Trophoblast cell (in vitro differentiated cells and primary cell): Measurements from ENCODE around the gene EBNA1BP2.

ENCODE experiments used
- DNase-seq, 2 donors: peaks; one replicate each; pipeline ENCODE4 v3.0.0-alpha.2; 2016
- H2AFZ ChIP-seq: 2 replicates; pipeline ENCODE4 v1.6.1; 2013; ENCODE audit warnings: low read length, moderate library complexity, mild to moderate bottlenecking; ENCODE audit not compliant: insufficient read depth, poor library complexity
- H2AK5ac ChIP-seq: 2 replicates; pipeline ENCODE4 v1.6.1; 2013; ENCODE audit warnings: mild to moderate bottlenecking, low read length
- H2BK120ac ChIP-seq: 2 replicates; pipeline ENCODE4 v1.6.1; 2013; ENCODE audit warnings: low read length, mild to moderate bottlenecking, moderate library complexity; ENCODE audit not compliant: insufficient read depth, poor library complexity
- H2BK12ac ChIP-seq: 2 replicates; pipeline ENCODE4 v1.6.1; 2013; ENCODE audit warnings: mild to moderate bottlenecking, low read length, moderate library complexity
- H2BK5ac ChIP-seq: 2 replicates; pipeline ENCODE4 v1.6.1; 2013; ENCODE audit warnings: low read length, low read depth, moderate library complexity, mild to moderate bottlenecking; ENCODE audit not compliant: poor library complexity
- H3K14ac ChIP-seq: 2 replicates; pipeline ENCODE4 v1.6.1; 2013; ENCODE audit warnings: mild to moderate bottlenecking, low read length
- H3K18ac ChIP-seq: 2 replicates; pipeline ENCODE4 v1.6.1; 2013; ENCODE audit warnings: mild to moderate bottlenecking, low read length
- H3K23ac ChIP-seq: 2 replicates; pipeline ENCODE4 v1.6.1; 2013; ENCODE audit warnings: low read length
- H3K27ac ChIP-seq: 2 replicates; pipeline ENCODE4 v1.5.1; 2013; ENCODE audit warnings: low read depth, mild to moderate bottlenecking, inconsistent platforms, low read length, moderate library complexity
- H3K27me3 ChIP-seq: 2 replicates; pipeline ENCODE4 v1.6.1; 2013; ENCODE audit warnings: inconsistent platforms, mild to moderate bottlenecking, low read length, moderate library complexity; ENCODE audit not compliant: insufficient read depth
- H3K36me3 ChIP-seq, 2 experiments: 1 replicate in 1 of 2; 2 replicates in 1 of 2; pipeline ENCODE4 v1.6.1; 2013; ENCODE audit warnings: low read length in 2 of 2, mild to moderate bottlenecking in 2 of 2, moderate library complexity in 1 of 2; ENCODE audit not compliant: insufficient read depth in 2 of 2, control insufficient read depth in 1 of 2
- H3K4ac ChIP-seq: 2 replicates; pipeline ENCODE4 v1.6.1; 2013; ENCODE audit warnings: low read depth, mild to moderate bottlenecking, low read length, moderate library complexity
- H3K4me1 ChIP-seq, 2 experiments: 1 replicate in 1 of 2; 2 replicates in 1 of 2; pipeline ENCODE4 v1.6.1; 2013; ENCODE audit warnings: low read length in 2 of 2, mild to moderate bottlenecking in 2 of 2, moderate library complexity in 1 of 2; ENCODE audit not compliant: insufficient read depth in 2 of 2, control insufficient read depth in 1 of 2
- H3K4me2 ChIP-seq: 2 replicates; pipeline ENCODE4 v1.6.1; 2013; ENCODE audit warnings: inconsistent platforms, mild to moderate bottlenecking, low read length, moderate library complexity
- H3K4me3 ChIP-seq: 2 replicates; pipeline ENCODE4 v1.5.1; 2013; ENCODE audit warnings: mild to moderate bottlenecking, low read depth, low read length, inconsistent platforms
- H3K79me1 ChIP-seq: one replicate; pipeline ENCODE4 v1.6.1; 2013; ENCODE audit warnings: low read length
- H3K79me2 ChIP-seq: 2 replicates; pipeline ENCODE4 v1.6.1; 2013; ENCODE audit warnings: low read length, mild to moderate bottlenecking; ENCODE audit not compliant: control insufficient read depth, insufficient read depth, poor library complexity
- H3K9ac ChIP-seq: 2 replicates; pipeline ENCODE4 v1.6.1; 2013; ENCODE audit warnings: mild to moderate bottlenecking, low read length
- H3K9me3 ChIP-seq: 2 replicates; pipeline ENCODE4 v1.6.1; 2013; ENCODE audit warnings: low read depth, mild to moderate bottlenecking, control low read depth, inconsistent platforms, low read length; ENCODE audit not compliant: insufficient read depth
- H4K12ac ChIP-seq: 2 replicates; pipeline ENCODE4 v1.6.1; 2013; ENCODE audit warnings: low read depth, mild to moderate bottlenecking, low read length, moderate library complexity
- H4K8ac ChIP-seq: 2 replicates; pipeline ENCODE4 v1.6.1; 2013; ENCODE audit warnings: low read depth, mild to moderate bottlenecking, low read length, moderate library complexity
- H4K91ac ChIP-seq: one replicate; pipeline ENCODE4 v1.6.1; 2013; ENCODE audit warnings: low read depth, mild to moderate bottlenecking, low read length, moderate library complexity
- WGBS: extraction: QIAGEN DNeasy Blood & Tissue Kit; methylation state at CpG from one replicate; pipeline ENCODE4 v1.1.7; 2013; ENCODE audit warnings: missing lambda C conversion rate; ENCODE audit not compliant: insufficient read length, insufficient coverage; ENCODE audit errors: extremely low coverage; 5-methylcytosine and 5-hydroxymethylcytosine counted together

The EBNA1BP2 gene

DNA sequence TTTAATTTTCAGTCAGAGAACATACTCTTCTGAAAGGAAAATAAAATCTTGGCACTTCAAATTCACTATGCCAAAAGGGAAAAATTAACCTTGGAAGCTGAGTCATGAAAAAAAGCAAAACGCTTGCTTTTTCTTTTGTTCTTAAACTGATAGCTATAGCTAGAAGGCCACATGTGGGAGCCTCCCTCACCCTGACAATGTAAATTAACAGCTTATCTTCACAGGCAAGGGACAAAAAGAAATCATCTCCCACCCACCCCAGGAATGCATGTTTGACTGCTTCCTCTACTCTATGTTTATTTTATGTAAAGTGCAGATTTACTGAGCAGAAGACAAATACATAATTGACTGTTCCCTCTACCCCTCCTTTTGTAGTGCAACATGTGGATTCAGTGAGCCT, 38.0 kb downstream of the EBNA1BP2 start:
- no peak overlapping the region for H3K23ac ChIP-seq
- H3K9ac ChIP-seq, result no peak overlapping the region
- no peak overlapping the region for H3K27ac ChIP-seq
- H3K9me3 ChIP-seq, result peaks cover 5% of the 10 kb centered on the region
- no CpG with 5 or more reads among the region's 1 CpG for WGBS
- H3K4me1 ChIP-seq, result peaks cover 2 to 5% of the 10 kb centered on the region in 2 experiments
- H2BK5ac ChIP-seq, result no peak overlapping the region
- no peak overlapping the region for H4K12ac ChIP-seq
- H3K79me2 ChIP-seq, result no peaks in the 10 kb centered on the region
- no peak overlapping the region for H3K4ac ChIP-seq
- no peak overlapping the region for H2AK5ac ChIP-seq
- no peak overlapping the region for H2BK12ac ChIP-seq
- no peak overlapping the region for H4K8ac ChIP-seq
- H3K18ac ChIP-seq, result no peak overlapping the region
- no peak overlapping the region for H3K14ac ChIP-seq
- no peak overlapping the region for H2BK120ac ChIP-seq
- no peaks in the 10 kb centered on the region for H3K36me3 ChIP-seq
- H4K91ac ChIP-seq, result no peak overlapping the region
- H3K4me2 ChIP-seq, result no peak overlapping the region
- no peak overlapping the region for H2AFZ ChIP-seq
- no peak for DNase-seq
- no peaks in the 10 kb centered on the region for H3K27me3 ChIP-seq
- H3K4me3 ChIP-seq, result no peak overlapping the region
- no peaks in the 10 kb centered on the region for H3K79me1 ChIP-seq

DNA sequence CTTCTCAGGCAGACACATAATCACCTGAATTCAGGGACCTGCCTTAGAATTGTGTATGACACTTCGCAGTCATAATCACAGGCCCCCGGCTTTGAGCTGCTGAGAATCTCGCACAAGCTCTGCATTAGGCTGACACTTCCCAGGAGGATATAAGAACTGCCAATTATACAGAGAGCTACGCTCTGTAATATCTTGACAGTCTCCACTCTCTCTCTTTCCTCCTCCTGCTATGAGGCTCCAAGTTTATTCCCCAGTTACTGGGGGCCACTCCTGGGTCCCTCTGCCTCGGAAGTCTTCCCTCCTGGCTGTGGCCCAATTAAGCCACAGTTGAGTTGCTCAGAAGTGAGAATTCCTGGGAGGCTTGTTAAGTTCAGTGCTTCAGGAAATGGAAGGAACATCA, 42.7 kb downstream of the EBNA1BP2 start:
- DNase-seq, result no peak
- Histone ChIP-seq H3K27ac (no peak overlapping the region), H4K12ac (no peak overlapping the region), H4K8ac (no peak overlapping the region), H3K4me3 (no peak overlapping the region), H2BK5ac (no peak overlapping the region), H3K79me1 (no peaks in the 10 kb centered on the region), H3K4me2 (no peak overlapping the region), H3K79me2 (no peaks in the 10 kb centered on the region), H3K23ac (no peak overlapping the region), H3K4me1 (no peaks in the 10 kb centered on the region), H4K91ac (no peak overlapping the region), H3K18ac (no peak overlapping the region), H2BK120ac (no peak overlapping the region), H2AK5ac (no peak overlapping the region), H3K9ac (no peak overlapping the region), H3K4ac (no peak overlapping the region), H2AFZ (no peak overlapping the region), H3K9me3 (peaks cover 2% of the 10 kb centered on the region), H2BK12ac (no peak overlapping the region), H3K36me3 (no peaks in the 10 kb centered on the region), H3K14ac (no peak overlapping the region), H3K27me3 (no peaks in the 10 kb centered on the region)
- WGBS, result no CpG with 5 or more reads among the region's 5 CpGs

DNA sequence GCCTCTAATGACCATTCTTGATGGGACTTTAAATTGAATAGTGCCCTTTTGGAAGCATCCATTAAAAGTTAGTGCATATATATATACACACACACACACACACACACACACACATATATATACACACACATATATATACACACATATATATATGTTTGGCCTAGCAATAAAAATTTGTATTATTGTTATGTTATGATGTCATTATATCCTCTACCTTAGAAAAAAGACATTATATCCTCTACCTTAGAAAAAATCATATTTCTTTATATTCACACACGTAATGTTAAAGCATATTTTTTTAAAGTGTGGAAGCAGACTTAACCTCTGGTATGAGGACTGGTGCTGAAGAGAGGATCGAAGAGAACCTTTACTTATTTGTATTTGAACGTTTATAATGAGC, 43.3 kb downstream of the EBNA1BP2 start:
- H3K9me3 ChIP-seq, result peaks cover 2% of the 10 kb centered on the region
- no peak overlapping the region for H3K9ac ChIP-seq
- H2AFZ ChIP-seq, result no peak overlapping the region
- H3K36me3 ChIP-seq, result no peaks in the 10 kb centered on the region
- no peak overlapping the region for H2BK5ac ChIP-seq
- H3K4me2 ChIP-seq, result no peak overlapping the region
- no peak overlapping the region for H3K14ac ChIP-seq
- no peaks in the 10 kb centered on the region for H3K4me1 ChIP-seq
- H3K18ac ChIP-seq, result no peak overlapping the region
- no peak overlapping the region for H4K91ac ChIP-seq
- H2BK120ac ChIP-seq, result no peak overlapping the region
- H3K4me3 ChIP-seq, result no peak overlapping the region
- H3K27me3 ChIP-seq, result no peaks in the 10 kb centered on the region
- H3K23ac ChIP-seq, result no peak overlapping the region
- no peak overlapping the region for H4K8ac ChIP-seq
- H2AK5ac ChIP-seq, result no peak overlapping the region
- no peak for DNase-seq
- H2BK12ac ChIP-seq, result no peak overlapping the region
- no peak overlapping the region for H3K4ac ChIP-seq
- no CpG with 5 or more reads among the region's 3 CpGs for WGBS
- H3K79me1 ChIP-seq, result no peaks in the 10 kb centered on the region
- H4K12ac ChIP-seq, result no peak overlapping the region
- H3K27ac ChIP-seq, result no peak overlapping the region
- no peaks in the 10 kb centered on the region for H3K79me2 ChIP-seq

DNA sequence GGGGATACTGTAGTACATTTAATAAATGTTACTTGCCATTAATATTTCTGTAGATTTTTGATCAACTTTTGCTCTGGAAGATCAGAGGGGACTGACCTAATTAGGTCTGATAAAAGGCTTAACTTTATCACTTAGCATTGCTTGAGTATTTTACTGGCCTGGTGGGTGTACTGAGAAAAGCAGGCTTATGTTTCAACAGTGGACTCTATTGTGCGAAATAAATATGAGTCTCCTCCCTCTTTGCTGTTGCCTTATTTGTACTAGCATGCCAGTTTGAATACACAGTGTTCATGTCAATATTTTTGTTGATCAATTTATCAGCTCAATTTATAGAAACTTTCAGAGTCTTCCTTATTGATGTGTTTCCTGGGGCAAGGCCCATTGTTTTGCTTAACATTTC, 49.1 kb downstream of the EBNA1BP2 start:
- Histone ChIP-seq H3K4me2 (no peak overlapping the region), H3K9ac (no peak overlapping the region)

More for the DNA sequence above, 49.1 kb downstream of the EBNA1BP2 start:
- Histone ChIP-seq H4K8ac (no peak overlapping the region), H3K14ac (no peak overlapping the region), H2BK5ac (no peak overlapping the region), H2AFZ (no peak overlapping the region), H3K79me1 (no peaks in the 10 kb centered on the region), H3K36me3 (no peaks in the 10 kb centered on the region), H2AK5ac (no peak overlapping the region), H3K9me3 (peaks cover 2% of the 10 kb centered on the region), H3K18ac (no peak overlapping the region), H2BK12ac (no peak overlapping the region), H3K23ac (no peak overlapping the region), H3K27ac (no peak overlapping the region), H4K12ac (no peak overlapping the region), H3K4me1 (peaks cover 0 to 7% of the 10 kb centered on the region in 2 experiments), H3K27me3 (no peaks in the 10 kb centered on the region), H2BK120ac (no peak overlapping the region), H3K4ac (no peak overlapping the region), H3K79me2 (no peaks in the 10 kb centered on the region), H3K4me3 (no peak overlapping the region), H4K91ac (no peak overlapping the region)
- no peak for DNase-seq
- no CpG with 5 or more reads among the region's 1 CpG for WGBS
